ENCODE measurements around the gene GPR183.

Gene GPR183

GRCh38 chr13:99327761-99328160, 20.6 kb upstream of the GPR183 start:
- Histone ChIP-seq H3K4me1 (ENCODE audit: insufficient read depth, low read length, poor library complexity, severe bottlenecking) (peaks cover 15% of the 10 kb centered on the region), H3K9ac (ENCODE audit: low read depth, low read length, poor library complexity, severe bottlenecking) (no peak overlapping the region), H3F3A (ENCODE audit: low read depth) (no peaks in the 10 kb centered on the region), H3K27me3 (ENCODE audit: insufficient read depth, low read length, poor library complexity, severe bottlenecking) (no peaks in the 10 kb centered on the region), H3K36me3 (ENCODE audit: insufficient read depth, low read length) (peaks cover 44% of the 10 kb centered on the region; the same call in 1 of the 2 replicates), H3K4me3 (ENCODE audit: low read length, poor library complexity, severe bottlenecking) (no peak overlapping the region), H3K9me3 (ENCODE audit: insufficient read depth, low read depth, low read length) (no peaks in the 10 kb centered on the region), H4K20me1 (ENCODE audit: insufficient read depth, low read length, poor library complexity, severe bottlenecking) (no peaks in the 10 kb centered on the region), H3K79me2 (ENCODE audit: insufficient read depth, low read length) (no peaks in the 10 kb centered on the region), H3K9me2 (replicated peaks; ENCODE audit: low read depth, low read length) (no peaks in the 10 kb centered on the region), H2AFZ (ENCODE audit: low read length) (no peak overlapping the region), H3K4me2 (ENCODE audit: low read depth, low read length, poor library complexity, severe bottlenecking) (no peak overlapping the region)
- TF ChIP-seq CTCF (conservative IDR thresholded peaks at IDR 0.05; ENCODE audit: low read length) (no peak), EZH2phosphoT487 (IDR thresholded peaks at IDR 0.05; ENCODE audit: borderline replicate concordance) (no peak)

DNA sequence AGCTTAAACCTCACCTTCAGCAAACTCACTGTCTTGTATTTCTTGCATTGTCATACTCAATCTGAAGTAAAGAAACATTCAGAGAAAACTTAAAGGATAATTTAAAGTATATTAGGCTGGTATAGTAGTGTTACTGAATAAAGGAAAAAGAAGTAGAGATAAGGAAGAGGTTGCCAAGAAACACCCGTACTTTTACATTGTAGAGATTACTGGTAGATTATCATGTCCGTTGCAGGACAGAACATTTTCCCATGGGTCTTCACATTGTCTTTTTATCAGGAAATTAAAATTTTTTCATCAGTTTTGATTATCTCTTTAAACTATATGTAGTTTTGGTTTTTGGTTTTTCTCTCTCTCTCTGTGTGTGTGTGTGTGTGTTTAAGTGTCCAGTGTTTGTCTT, 19.9 kb upstream of the GPR183 start:
- Histone ChIP-seq H2AFZ (ENCODE audit: low read length) (no peak overlapping the region), H3K9me2 (replicated peaks; ENCODE audit: low read depth, low read length) (no peaks in the 10 kb centered on the region), H3K9ac (ENCODE audit: low read depth, low read length, poor library complexity, severe bottlenecking) (no peak overlapping the region), H4K20me1 (ENCODE audit: insufficient read depth, low read length, poor library complexity, severe bottlenecking) (no peaks in the 10 kb centered on the region), H3K9me3 (ENCODE audit: insufficient read depth, low read depth, low read length) (no peaks in the 10 kb centered on the region), H3K4me2 (ENCODE audit: low read depth, low read length, poor library complexity, severe bottlenecking) (no peak overlapping the region), H3K27me3 (ENCODE audit: insufficient read depth, low read length, poor library complexity, severe bottlenecking) (no peaks in the 10 kb centered on the region), H3K4me3 (ENCODE audit: low read length, poor library complexity, severe bottlenecking) (no peak overlapping the region), H3K4me1 (ENCODE audit: insufficient read depth, low read length, poor library complexity, severe bottlenecking) (peaks cover 11% of the 10 kb centered on the region), H3F3A (ENCODE audit: low read depth) (no peaks in the 10 kb centered on the region), H3K36me3 (ENCODE audit: insufficient read depth, low read length) (peaks cover 50% of the 10 kb centered on the region; the same call in 1 of the 2 replicates), H3K79me2 (ENCODE audit: insufficient read depth, low read length) (no peaks in the 10 kb centered on the region)
- no peak for TF ChIP-seq EZH2phosphoT487 (IDR thresholded peaks at IDR 0.05; ENCODE audit: borderline replicate concordance)
- no peak for TF ChIP-seq CTCF (conservative IDR thresholded peaks at IDR 0.05; ENCODE audit: low read length)

GRCh38 chr13:99326012-99326411, 18.8 kb upstream of the GPR183 start:
- no peaks in the 10 kb centered on the region for H3K9me2 ChIP-seq (replicated peaks; ENCODE audit: low read depth, low read length)
- no peaks in the 10 kb centered on the region for H3K27me3 ChIP-seq (ENCODE audit: insufficient read depth, low read length, poor library complexity, severe bottlenecking)
- H3K4me1 ChIP-seq (ENCODE audit: insufficient read depth, low read length, poor library complexity, severe bottlenecking): peaks cover 6% of the 10 kb centered on the region
- H4K20me1 ChIP-seq (ENCODE audit: insufficient read depth, low read length, poor library complexity, severe bottlenecking): no peaks in the 10 kb centered on the region
- no peaks in the 10 kb centered on the region for H3K79me2 ChIP-seq (ENCODE audit: insufficient read depth, low read length)
- no peaks in the 10 kb centered on the region for H3F3A ChIP-seq (ENCODE audit: low read depth)
- H3K36me3 ChIP-seq (ENCODE audit: insufficient read depth, low read length): peaks cover 51% of the 10 kb centered on the region; the same call in 1 of the 2 replicates
- no peaks in the 10 kb centered on the region for H3K9me3 ChIP-seq (ENCODE audit: insufficient read depth, low read depth, low read length)
- no peak overlapping the region for H3K9ac ChIP-seq (ENCODE audit: low read depth, low read length, poor library complexity, severe bottlenecking)
- H3K4me3 ChIP-seq (ENCODE audit: low read length, poor library complexity, severe bottlenecking): no peak overlapping the region
- no peak overlapping the region for H2AFZ ChIP-seq (ENCODE audit: low read length)
- TF ChIP-seq EZH2phosphoT487 (IDR thresholded peaks at IDR 0.05; ENCODE audit: borderline replicate concordance) (no peak), CTCF (conservative IDR thresholded peaks at IDR 0.05; ENCODE audit: low read length) (no peak)
- H3K4me2 ChIP-seq (ENCODE audit: low read depth, low read length, poor library complexity, severe bottlenecking): no peak overlapping the region

Data from Loucy (cell line).